ENCODE measurements around the gene ADAP2. TPM values are rescaled to one million over a fixed set of nuclear protein-coding genes. Genes with fewer than 3 reads are reported as not detected.

ADAP2 gene
- total and polyA plus RNA-seq, 2 experiments from 2014 or later: 0.94 TPM

DNA sequence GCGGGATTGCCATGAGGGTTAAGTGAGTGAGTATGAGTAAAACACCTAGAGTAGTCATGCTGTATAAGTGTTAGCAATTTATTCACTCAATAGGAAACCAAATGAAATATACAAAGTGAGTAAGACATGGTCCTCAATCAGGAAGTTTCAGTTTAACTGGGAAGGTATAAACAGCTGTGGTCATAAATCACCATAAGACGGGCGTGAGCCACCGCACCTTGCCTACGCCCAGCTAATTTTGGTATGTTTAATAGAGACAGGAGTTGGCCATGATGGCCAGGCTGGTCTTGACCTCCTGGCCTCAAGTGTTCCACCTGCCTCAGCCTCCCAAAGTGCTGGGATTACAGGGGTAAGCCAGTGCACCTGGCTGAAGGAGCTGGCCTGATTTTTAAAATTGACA lies 76.1 kb downstream of the ADAP2 start:
- Mint-ChIP-seq H3K9me3 (no peaks in the 10 kb centered on the region), H3K4me1 (no peaks in the 10 kb centered on the region), H3K36me3 (ENCODE audit: low read depth) (peaks cover 11% of the 10 kb centered on the region; the same call in 2 of the 3 replicates), H3K27ac (no peak overlapping the region), H3K27me3 (ENCODE audit: insufficient read depth, low read depth, poor library complexity) (peaks cover 5% of the 10 kb centered on the region), H3K4me3 (no peak overlapping the region)
- Histone ChIP-seq H3K36me3 (ENCODE audit: insufficient read depth) (no peaks in the 10 kb centered on the region), H3K4me3 (no peak overlapping the region), H3K27ac (ENCODE audit: low read depth) (no peak overlapping the region), H4K20me1 (replicated peaks; ENCODE audit: insufficient read depth) (no peaks in the 10 kb centered on the region), H3K4me1 (ENCODE audit: insufficient read depth) (no peaks in the 10 kb centered on the region), H3K9me2 (ENCODE audit: insufficient read depth) (no peaks in the 10 kb centered on the region), H3K27me3 (ENCODE audit: insufficient read depth) (no peaks in the 10 kb centered on the region), H3K79me2 (replicated peaks; ENCODE audit: insufficient read depth) (no peaks in the 10 kb centered on the region), H3F3A (replicated peaks; ENCODE audit: low read depth) (no peaks in the 10 kb centered on the region), H3K4me2 (no peak overlapping the region), H2AFZ (no peak overlapping the region)
- no peak for ATAC-seq
- TF ChIP-seq, protein P1, sequence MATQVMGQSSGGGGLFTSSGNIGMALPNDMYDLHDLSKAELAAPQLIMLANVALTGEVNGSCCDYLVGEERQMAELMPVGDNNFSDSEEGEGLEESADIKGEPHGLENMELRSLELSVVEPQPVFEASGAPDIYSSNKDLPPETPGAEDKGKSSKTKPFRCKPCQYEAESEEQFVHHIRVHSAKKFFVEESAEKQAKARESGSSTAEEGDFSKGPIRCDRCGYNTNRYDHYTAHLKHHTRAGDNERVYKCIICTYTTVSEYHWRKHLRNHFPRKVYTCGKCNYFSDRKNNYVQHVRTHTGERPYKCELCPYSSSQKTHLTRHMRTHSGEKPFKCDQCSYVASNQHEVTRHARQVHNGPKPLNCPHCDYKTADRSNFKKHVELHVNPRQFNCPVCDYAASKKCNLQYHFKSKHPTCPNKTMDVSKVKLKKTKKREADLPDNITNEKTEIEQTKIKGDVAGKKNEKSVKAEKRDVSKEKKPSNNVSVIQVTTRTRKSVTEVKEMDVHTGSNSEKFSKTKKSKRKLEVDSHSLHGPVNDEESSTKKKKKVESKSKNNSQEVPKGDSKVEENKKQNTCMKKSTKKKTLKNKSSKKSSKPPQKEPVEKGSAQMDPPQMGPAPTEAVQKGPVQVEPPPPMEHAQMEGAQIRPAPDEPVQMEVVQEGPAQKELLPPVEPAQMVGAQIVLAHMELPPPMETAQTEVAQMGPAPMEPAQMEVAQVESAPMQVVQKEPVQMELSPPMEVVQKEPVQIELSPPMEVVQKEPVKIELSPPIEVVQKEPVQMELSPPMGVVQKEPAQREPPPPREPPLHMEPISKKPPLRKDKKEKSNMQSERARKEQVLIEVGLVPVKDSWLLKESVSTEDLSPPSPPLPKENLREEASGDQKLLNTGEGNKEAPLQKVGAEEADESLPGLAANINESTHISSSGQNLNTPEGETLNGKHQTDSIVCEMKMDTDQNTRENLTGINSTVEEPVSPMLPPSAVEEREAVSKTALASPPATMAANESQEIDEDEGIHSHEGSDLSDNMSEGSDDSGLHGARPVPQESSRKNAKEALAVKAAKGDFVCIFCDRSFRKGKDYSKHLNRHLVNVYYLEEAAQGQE (IDR thresholded peaks at IDR 0.05; ENCODE audit: unreplicated experiment): no peak
- TF ChIP-seq CREB1 (CRISPR knock-in tag; IDR thresholded peaks at IDR 0.05; ENCODE audit: low read depth) (no peak), ZNF331 (CRISPR knock-in tag; IDR thresholded peaks at IDR 0.05; ENCODE audit: low read depth) (no peak), EZH2phosphoT487 (IDR thresholded peaks at IDR 0.05; ENCODE audit: unreplicated experiment) (no peak), JUNB (IDR thresholded peaks at IDR 0.05; ENCODE audit: unreplicated experiment) (no peak)
- TF ChIP-seq, protein P2, sequence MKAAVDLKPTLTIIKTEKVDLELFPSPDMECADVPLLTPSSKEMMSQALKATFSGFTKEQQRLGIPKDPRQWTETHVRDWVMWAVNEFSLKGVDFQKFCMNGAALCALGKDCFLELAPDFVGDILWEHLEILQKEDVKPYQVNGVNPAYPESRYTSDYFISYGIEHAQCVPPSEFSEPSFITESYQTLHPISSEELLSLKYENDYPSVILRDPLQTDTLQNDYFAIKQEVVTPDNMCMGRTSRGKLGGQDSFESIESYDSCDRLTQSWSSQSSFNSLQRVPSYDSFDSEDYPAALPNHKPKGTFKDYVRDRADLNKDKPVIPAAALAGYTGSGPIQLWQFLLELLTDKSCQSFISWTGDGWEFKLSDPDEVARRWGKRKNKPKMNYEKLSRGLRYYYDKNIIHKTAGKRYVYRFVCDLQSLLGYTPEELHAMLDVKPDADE (IDR thresholded peaks at IDR 0.05): no peak
- TF ChIP-seq, protein P3, sequence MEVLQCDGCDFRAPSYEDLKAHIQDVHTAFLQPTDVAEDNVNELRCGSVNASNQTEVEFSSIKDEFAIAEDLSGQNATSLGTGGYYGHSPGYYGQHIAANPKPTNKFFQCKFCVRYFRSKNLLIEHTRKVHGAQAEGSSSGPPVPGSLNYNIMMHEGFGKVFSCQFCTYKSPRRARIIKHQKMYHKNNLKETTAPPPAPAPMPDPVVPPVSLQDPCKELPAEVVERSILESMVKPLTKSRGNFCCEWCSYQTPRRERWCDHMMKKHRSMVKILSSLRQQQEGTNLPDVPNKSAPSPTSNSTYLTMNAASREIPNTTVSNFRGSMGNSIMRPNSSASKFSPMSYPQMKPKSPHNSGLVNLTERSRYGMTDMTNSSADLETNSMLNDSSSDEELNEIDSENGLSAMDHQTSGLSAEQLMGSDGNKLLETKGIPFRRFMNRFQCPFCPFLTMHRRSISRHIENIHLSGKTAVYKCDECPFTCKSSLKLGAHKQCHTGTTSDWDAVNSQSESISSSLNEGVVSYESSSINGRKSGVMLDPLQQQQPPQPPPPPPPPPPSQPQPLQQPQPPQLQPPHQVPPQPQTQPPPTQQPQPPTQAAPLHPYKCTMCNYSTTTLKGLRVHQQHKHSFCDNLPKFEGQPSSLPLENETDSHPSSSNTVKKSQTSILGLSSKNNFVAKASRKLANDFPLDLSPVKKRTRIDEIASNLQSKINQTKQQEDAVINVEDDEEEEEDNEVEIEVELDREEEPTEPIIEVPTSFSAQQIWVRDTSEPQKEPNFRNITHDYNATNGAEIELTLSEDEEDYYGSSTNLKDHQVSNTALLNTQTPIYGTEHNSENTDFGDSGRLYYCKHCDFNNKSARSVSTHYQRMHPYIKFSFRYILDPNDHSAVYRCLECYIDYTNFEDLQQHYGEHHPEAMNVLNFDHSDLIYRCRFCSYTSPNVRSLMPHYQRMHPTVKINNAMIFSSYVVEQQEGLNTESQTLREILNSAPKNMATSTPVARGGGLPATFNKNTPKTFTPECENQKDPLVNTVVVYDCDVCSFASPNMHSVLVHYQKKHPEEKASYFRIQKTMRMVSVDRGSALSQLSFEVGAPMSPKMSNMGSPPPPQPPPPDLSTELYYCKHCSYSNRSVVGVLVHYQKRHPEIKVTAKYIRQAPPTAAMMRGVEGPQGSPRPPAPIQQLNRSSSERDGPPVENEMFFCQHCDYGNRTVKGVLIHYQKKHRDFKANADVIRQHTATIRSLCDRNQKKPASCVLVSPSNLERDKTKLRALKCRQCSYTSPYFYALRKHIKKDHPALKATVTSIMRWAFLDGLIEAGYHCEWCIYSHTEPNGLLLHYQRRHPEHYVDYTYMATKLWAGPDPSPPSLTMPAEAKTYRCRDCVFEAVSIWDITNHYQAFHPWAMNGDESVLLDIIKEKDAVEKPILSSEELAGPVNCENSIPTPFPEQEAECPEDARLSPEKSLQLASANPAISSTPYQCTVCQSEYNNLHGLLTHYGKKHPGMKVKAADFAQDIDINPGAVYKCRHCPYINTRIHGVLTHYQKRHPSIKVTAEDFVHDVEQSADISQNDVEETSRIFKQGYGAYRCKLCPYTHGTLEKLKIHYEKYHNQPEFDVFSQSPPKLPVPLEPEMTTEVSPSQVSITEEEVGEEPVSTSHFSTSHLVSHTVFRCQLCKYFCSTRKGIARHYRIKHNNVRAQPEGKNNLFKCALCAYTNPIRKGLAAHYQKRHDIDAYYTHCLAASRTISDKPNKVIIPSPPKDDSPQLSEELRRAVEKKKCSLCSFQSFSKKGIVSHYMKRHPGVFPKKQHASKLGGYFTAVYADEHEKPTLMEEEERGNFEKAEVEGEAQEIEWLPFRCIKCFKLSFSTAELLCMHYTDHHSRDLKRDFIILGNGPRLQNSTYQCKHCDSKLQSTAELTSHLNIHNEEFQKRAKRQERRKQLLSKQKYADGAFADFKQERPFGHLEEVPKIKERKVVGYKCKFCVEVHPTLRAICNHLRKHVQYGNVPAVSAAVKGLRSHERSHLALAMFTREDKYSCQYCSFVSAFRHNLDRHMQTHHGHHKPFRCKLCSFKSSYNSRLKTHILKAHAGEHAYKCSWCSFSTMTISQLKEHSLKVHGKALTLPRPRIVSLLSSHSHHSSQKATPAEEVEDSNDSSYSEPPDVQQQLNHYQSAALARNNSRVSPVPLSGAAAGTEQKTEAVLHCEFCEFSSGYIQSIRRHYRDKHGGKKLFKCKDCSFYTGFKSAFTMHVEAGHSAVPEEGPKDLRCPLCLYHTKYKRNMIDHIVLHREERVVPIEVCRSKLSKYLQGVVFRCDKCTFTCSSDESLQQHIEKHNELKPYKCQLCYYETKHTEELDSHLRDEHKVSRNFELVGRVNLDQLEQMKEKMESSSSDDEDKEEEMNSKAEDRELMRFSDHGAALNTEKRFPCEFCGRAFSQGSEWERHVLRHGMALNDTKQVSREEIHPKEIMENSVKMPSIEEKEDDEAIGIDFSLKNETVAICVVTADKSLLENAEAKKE (CRISPR knock-in tag; IDR thresholded peaks at IDR 0.05): no peak
- DNase-seq (ENCODE audit: low spot score): no peak

All from GM23338 (cell line).